GM21737 (cell line): ENCODE results near the gene ACE2.

ENCODE experiments used
- ATAC-seq: cut with Tn5 transposase; IDR thresholded peaks from one replicate; pipeline ENCODE4 v1.9.1; 2021; ENCODE audit warnings: mild to moderate bottlenecking, moderate library complexity; ENCODE audit not compliant: unreplicated experiment

Gene ACE2

GRCh38 chrX:15515931-15516330 lies 84.8 kb downstream of the ACE2 start:
- no peak for ATAC-seq

- no peak for ATAC-seq
These were observed 86.5 kb downstream of the ACE2 start for GRCh38 chrX:15514279-15514678.

DNA sequence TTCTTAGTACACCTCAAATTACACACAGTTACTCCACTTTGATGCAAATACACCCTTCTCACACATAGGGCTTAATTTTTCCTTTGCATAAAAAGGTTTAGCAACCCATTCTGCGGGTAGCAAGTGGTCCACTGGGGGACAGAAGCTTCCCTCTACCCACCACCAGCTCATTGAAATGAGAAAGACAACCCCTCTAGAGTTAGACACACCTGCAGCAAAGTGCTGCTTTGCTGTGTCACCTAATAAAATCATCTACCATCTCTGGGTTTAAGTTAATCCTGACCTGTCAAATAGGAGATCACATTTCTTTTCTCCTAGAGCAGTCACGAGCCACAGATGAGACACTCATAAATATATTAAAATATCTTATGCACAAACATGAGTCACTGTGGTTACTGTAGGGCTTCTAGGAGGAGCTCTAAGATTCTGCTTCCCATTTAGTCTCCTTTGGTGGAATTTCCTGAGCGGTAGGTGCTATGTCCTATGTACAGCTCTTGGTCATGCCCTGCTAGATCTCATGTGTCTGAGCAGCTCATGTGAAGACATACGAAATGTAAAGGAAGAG lies 88.3 kb downstream of the ACE2 start:
- no peak for ATAC-seq

DNA sequence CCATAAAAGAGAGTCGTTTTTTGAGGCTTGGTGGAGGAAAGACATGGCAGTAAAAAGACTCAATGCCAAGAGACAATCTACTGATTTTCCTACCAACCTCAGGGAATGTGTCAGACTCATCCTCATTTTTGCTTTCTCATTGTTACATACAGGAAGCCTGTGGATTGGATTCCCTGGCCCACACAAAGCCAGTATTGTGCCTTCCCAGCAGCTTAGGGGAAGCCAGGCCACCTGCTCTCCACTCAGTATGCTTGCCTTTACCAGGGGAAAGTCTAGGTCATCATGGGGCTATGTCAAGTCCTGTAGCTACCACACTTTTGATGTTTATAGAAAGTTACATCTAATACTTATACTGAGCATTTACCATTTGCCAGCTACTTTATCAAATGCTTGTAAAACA lies 89.2 kb downstream of the ACE2 start:
- no peak for ATAC-seq
